Endothelial cell of umbilical vein (primary cell): ENCODE data around the gene LRRFIP2. TPM values are rescaled to one million over a fixed set of nuclear protein-coding genes. Genes with fewer than 3 reads are reported as not detected.

ENCODE experiments used
- BruUV-seq: library from RNA; stranded (reverse); fragments of 400-500 nt; replicated peaks from 2 replicates; lab custom pipeline; 2021; lab: Mats Ljungman, UMichigan
- CTCF ChIA-PET: fragments of 300-600, 350-600 bp; sonication (Branson Sonifier 250); formaldehyde crosslinking; loops from one replicate; lab custom pipeline; 2021; ENCODE audit warnings: antibody characterized with exemption, inconsistent platforms; lab: Charles Lee
- POLR2A ChIA-PET: fragments of 300-600, 350-600 bp; sonication (Branson Sonifier 250); formaldehyde crosslinking; loops from one replicate; lab custom pipeline; 2021; ENCODE audit warnings: antibody characterized with exemption, inconsistent platforms; lab: Charles Lee
- DNase-seq: peaks from one replicate; pipeline ENCODE4 v3.0.0-alpha.2; 2011; ENCODE audit warnings: low read depth, low spot score
- FAIRE-seq: peaks from 2 replicates; lab custom pipeline; 2011; peaks lifted over from hg19 to GRCh38; lab: Jason Lieb, UNC
- H2AFZ ChIP-seq: 2 replicates; pipeline ENCODE4 v1.6.0; 2012; ENCODE audit warnings: low read depth, low read length, control low read depth, inconsistent platforms
- H3K27ac ChIP-seq: 2 replicates; pipeline ENCODE4 v1.5.1; 2011; ENCODE audit warnings: low read depth, mild to moderate bottlenecking, control low read depth, low read length, moderate library complexity; ENCODE audit not compliant: insufficient read depth
- H3K27me3 ChIP-seq, 2 experiments: 2 replicates each; pipeline versions ENCODE4 v1.6.0 to v1.6.1; 2011; ENCODE audit warnings: low read length in 2 of 2, mixed read lengths in 1 of 2; ENCODE audit not compliant: control insufficient read depth in 2 of 2, insufficient read depth in 2 of 2
- H3K36me3 ChIP-seq, 2 experiments: 2 replicates in 1 of 2; 3 replicates in 1 of 2; pipeline ENCODE4 v1.5.1; 2011; ENCODE audit warnings: low read length in 2 of 2, mild to moderate bottlenecking in 1 of 2, moderate library complexity in 1 of 2; ENCODE audit not compliant: control insufficient read depth in 2 of 2, insufficient read depth in 2 of 2; ENCODE audit errors: extremely low read depth in 1 of 2
- H3K4me1 ChIP-seq: 3 replicates; pipeline ENCODE4 v1.5.1; 2011; ENCODE audit warnings: mild to moderate bottlenecking, low read length; ENCODE audit not compliant: control insufficient read depth, insufficient read depth; ENCODE audit errors: extremely low read depth
- H3K4me2 ChIP-seq: 2 replicates; pipeline ENCODE4 v1.6.1; 2011; ENCODE audit warnings: low read length, control low read depth, mixed read lengths; ENCODE audit not compliant: insufficient read depth
- H3K4me3 ChIP-seq, 3 experiments: fragments of 200-600 bp in 1 of 3; sonication (generic), shearing (Covaris generic) in 1 of 3; replicated peaks in 1 of 3; 2 replicates each; pipeline ENCODE4 v1.5.1; 2011 to 2016; ENCODE audit warnings: control low read depth in 3 of 3, low read length in 3 of 3, mild to moderate bottlenecking in 2 of 3, inconsistent platforms in 1 of 3, low read depth in 1 of 3, moderate library complexity in 1 of 3; ENCODE audit not compliant: insufficient read depth in 1 of 3
- H3K79me2 ChIP-seq: 2 replicates; pipeline ENCODE4 v1.6.0; 2012; ENCODE audit warnings: low read length, inconsistent platforms; ENCODE audit not compliant: control insufficient read depth, insufficient read depth
- H3K9ac ChIP-seq: replicated peaks from 2 replicates; pipeline ENCODE3; 2011; ENCODE audit warnings: low read length, control low read depth; ENCODE audit not compliant: insufficient read depth; ENCODE audit errors: extremely low read depth
- H3K9me1 ChIP-seq: replicated peaks from 3 replicates; pipeline ENCODE4 v1.6.0; 2011; ENCODE audit warnings: mild to moderate bottlenecking, low read length; ENCODE audit not compliant: control insufficient read depth, insufficient read depth; ENCODE audit errors: extremely low read depth
- H3K9me3 ChIP-seq: replicated peaks from 2 replicates; pipeline ENCODE4 v1.5.1; 2012; ENCODE audit warnings: low read length, inconsistent platforms; ENCODE audit not compliant: control insufficient read depth, insufficient read depth
- H4K20me1 ChIP-seq: replicated peaks from 2 replicates; pipeline ENCODE3; 2011; ENCODE audit warnings: mild to moderate bottlenecking, low read length; ENCODE audit not compliant: control insufficient read depth, insufficient read depth; ENCODE audit errors: extremely low read depth
- EZH2 ChIP-seq: IDR thresholded peaks from 2 replicates; pipeline ENCODE4 v1.6.1; 2012; ENCODE audit warnings: borderline replicate concordance, low read depth, mild to moderate bottlenecking, moderate library complexity, low read length, inconsistent platforms; ENCODE audit not compliant: severe bottlenecking
- FOS ChIP-seq: IDR thresholded peaks from 2 replicates; pipeline ENCODE4 v1.6.1; 2011; ENCODE audit warnings: mild to moderate bottlenecking, low read length, moderate library complexity, borderline replicate concordance; ENCODE audit not compliant: insufficient read depth
- GATA2 ChIP-seq: IDR thresholded peaks from 2 replicates; pipeline ENCODE4 v1.7.0; 2011; ENCODE audit warnings: low read depth, mild to moderate bottlenecking, moderate library complexity, mixed read lengths, low read length; ENCODE audit not compliant: insufficient read length, insufficient read depth
- JUN ChIP-seq: IDR thresholded peaks from 2 replicates; pipeline ENCODE4 v1.6.1; 2011; ENCODE audit warnings: borderline replicate concordance, low read depth; ENCODE audit not compliant: insufficient read length, insufficient read depth
- MYC ChIP-seq: IDR thresholded peaks from one replicate; pipeline ENCODE4 v1.6.1; 2011; ENCODE audit warnings: mild to moderate bottlenecking, low read depth, low read length
- POLR2A ChIP-seq: IDR thresholded peaks from 2 replicates; pipeline ENCODE4 v1.6.1; 2012; ENCODE audit warnings: low read depth, mild to moderate bottlenecking, control low read depth, low read length
- POLR2AphosphoS5 ChIP-seq: IDR thresholded peaks from 2 replicates; pipeline ENCODE4 v1.6.1; 2012; ENCODE audit warnings: low read depth, mild to moderate bottlenecking, control low read depth, low read length, moderate library complexity; ENCODE audit not compliant: insufficient read depth
- dilution Hi-C: fragments of 300-500 bp; cut with MboI; formaldehyde crosslinking; loops from one replicate; pipeline ENCODE4 v1.15.0; 2019; ENCODE audit warnings: low sequenced_read_pairs; ENCODE audit not compliant: extremely low pct_ligation_motif_present
- intact Hi-C: fragments of 100-400 bp; cut with micrococcal nuclease; formaldehyde crosslinking; loops from one replicate; pipeline ENCODE4 v1.10.0; 2022
- polyA plus RNA-seq, 4 experiments: library from polyadenylated mRNA; depleted of rRNA in 3 of 4; stranded (reverse) in 3 of 4; unstranded in 1 of 4; fragments of >200 nt; gene quantifications; 2 replicates each; pipeline versions ENCODE4 v1.2.1 to v1.2.3, GENCODE V29; 2011 to 2012; ENCODE audit warnings: missing spikeins in 1 of 4
- total RNA-seq: library from RNA; stranded (reverse); gene quantifications from 2 replicates; pipeline ENCODE4 v1.2.3, GENCODE V29; 2021
- TF ChIP-seq, protein P1 (sequence below), 2 donors: IDR thresholded peaks; 1 replicate in 1 of 2; 2 replicates in 1 of 2; pipeline ENCODE4 v1.5.1; 2011; ENCODE audit warnings: low read length in 2 of 2, mild to moderate bottlenecking in 2 of 2, moderate library complexity in 2 of 2, control low read depth in 1 of 2, inconsistent platforms in 1 of 2, low read depth in 1 of 2; ENCODE audit not compliant: insufficient read depth in 1 of 2; ENCODE audit errors: extremely low read depth in 1 of 2
- TF ChIP-seq, protein P2 (sequence below): IDR thresholded peaks from 2 replicates; pipeline ENCODE4 v1.6.1; 2011; ENCODE audit not compliant: insufficient read depth, insufficient read length

Gene LRRFIP2
- total and polyA plus RNA-seq, 2 donors (not counting 3 experiments of a cell fraction or from before 2014, with no cell fraction given): 20.8 to 78.9 TPM

DNA sequence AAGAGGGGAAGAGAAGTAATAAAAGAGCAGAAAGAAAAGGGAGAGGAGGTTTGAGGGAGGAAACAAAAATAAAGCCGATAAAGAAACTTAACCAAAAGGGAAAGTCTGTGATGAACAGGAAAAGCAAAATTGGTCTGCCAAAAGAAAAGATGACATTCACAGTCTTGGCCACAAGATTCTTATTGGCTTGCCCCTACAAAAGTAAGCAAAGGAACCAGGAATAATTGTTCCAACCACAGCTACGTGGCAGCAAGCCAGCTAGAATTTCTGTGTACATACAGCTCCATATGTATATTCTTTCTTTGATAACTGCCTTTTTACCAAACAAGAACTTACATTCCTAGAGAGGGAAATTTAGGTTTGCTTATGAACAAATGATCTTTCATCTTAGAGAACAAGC is 101.5 kb downstream of the LRRFIP2 start:
- DNase-seq: peak; percentile 84
- dilution Hi-C loops: no loop called here
- no peaks in the 10 kb centered on the region for H4K20me1 ChIP-seq
- H3K27ac ChIP-seq: peak overlapping the region; percentile 28
- peak; percentile 84 for FAIRE-seq
- H3K4me2 ChIP-seq: peak overlapping the region; percentile 57
- no peak overlapping the region for H2AFZ ChIP-seq
- H3K36me3 ChIP-seq: peaks cover 1 to 9% of the 10 kb centered on the region in 2 experiments
- peaks cover 11% of the 10 kb centered on the region for H3K4me1 ChIP-seq
- H3K9me3 ChIP-seq: no peaks in the 10 kb centered on the region
- no peaks in the 10 kb centered on the region for H3K27me3 ChIP-seq
- H3K9ac ChIP-seq: no peak overlapping the region
- no peak overlapping the region for H3K4me3 ChIP-seq
- intact Hi-C loops: no loop called here
- no peaks in the 10 kb centered on the region for H3K9me1 ChIP-seq
- H3K79me2 ChIP-seq: no peaks in the 10 kb centered on the region
- TF ChIP-seq JUN (no peak), GATA2 (no peak), FOS (no peak), POLR2A (no peak), POLR2AphosphoS5 (no peak), EZH2 (no peak), MYC (no peak)
- TF ChIP-seq, protein P1, sequence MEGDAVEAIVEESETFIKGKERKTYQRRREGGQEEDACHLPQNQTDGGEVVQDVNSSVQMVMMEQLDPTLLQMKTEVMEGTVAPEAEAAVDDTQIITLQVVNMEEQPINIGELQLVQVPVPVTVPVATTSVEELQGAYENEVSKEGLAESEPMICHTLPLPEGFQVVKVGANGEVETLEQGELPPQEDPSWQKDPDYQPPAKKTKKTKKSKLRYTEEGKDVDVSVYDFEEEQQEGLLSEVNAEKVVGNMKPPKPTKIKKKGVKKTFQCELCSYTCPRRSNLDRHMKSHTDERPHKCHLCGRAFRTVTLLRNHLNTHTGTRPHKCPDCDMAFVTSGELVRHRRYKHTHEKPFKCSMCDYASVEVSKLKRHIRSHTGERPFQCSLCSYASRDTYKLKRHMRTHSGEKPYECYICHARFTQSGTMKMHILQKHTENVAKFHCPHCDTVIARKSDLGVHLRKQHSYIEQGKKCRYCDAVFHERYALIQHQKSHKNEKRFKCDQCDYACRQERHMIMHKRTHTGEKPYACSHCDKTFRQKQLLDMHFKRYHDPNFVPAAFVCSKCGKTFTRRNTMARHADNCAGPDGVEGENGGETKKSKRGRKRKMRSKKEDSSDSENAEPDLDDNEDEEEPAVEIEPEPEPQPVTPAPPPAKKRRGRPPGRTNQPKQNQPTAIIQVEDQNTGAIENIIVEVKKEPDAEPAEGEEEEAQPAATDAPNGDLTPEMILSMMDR (IDR thresholded peaks at IDR 0.05; ENCODE audit: extremely low read depth in 1 of 2, insufficient read depth in 1 of 2, low read depth in 1 of 2, low read length in 2 of 2): no peak
- TF ChIP-seq, protein P2, sequence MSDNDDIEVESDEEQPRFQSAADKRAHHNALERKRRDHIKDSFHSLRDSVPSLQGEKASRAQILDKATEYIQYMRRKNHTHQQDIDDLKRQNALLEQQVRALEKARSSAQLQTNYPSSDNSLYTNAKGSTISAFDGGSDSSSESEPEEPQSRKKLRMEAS: no peak
- ChIA-PET POLR2A (no interaction called here), CTCF (interaction anchor here (0.6 to 1.6 kb wide), 6 partner anchors 9 to 110 kb away, joined by 3 to 6 read pairs (median 4); no protein-coding TSS in a partner anchor)
- BruUV-seq: no TSS peak
